ENCODE data around the gene GDI2. TPM values are rescaled to one million over a fixed set of nuclear protein-coding genes. Genes with fewer than 3 reads are reported as not detected.

GDI2 gene
- total and polyA plus RNA-seq, 2 of the 13 experiments (the other 11 are each of a cell fraction or from before 2014, with no cell fraction given): 153 to 477 TPM

DNA sequence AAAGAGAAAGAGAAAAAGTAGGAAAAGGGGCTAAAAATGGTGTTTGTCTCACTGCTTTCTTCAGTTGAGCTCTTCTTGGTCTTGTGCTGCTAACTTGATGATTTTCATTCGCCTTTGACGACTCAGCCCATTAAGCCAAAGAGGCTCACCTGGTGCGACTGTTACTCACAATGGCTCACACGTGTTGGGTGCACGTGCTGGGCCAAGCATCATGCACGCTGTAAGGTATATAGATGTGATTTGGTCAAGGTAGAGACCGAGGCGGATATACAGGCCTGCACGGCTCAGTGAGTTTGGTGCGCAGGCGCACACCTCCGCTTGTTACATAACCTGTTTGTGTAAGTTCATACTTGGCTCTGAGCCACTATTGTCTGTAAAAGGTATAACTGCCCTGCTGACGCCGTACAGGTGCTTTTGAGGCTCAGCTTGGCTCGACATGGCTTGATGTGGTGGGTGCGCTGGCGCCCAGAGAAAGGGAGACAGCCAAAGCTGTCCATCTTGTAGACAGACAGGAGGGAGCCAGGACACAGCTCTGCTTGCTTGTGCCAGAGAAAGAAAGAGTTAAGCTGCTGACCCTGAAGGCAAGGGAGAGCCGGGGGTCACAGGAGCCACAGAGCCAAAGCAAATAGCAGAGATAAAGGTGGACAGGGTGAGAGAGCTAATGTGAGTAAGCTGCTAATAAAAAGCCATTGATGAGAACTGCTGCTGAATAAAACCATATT, 42.9 kb upstream of the GDI2 start (continued):
- no peak for TF ChIP-seq SUZ12 (IDR thresholded peaks at IDR 0.05; ENCODE audit: low read depth, low read length)
- TF ChIP-seq, protein P1, sequence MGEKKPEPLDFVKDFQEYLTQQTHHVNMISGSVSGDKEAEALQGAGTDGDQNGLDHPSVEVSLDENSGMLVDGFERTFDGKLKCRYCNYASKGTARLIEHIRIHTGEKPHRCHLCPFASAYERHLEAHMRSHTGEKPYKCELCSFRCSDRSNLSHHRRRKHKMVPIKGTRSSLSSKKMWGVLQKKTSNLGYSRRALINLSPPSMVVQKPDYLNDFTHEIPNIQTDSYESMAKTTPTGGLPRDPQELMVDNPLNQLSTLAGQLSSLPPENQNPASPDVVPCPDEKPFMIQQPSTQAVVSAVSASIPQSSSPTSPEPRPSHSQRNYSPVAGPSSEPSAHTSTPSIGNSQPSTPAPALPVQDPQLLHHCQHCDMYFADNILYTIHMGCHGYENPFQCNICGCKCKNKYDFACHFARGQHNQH (CRISPR knock-in tag; IDR thresholded peaks at IDR 0.05): no peak
- TF ChIP-seq DR1 (CRISPR knock-in tag; IDR thresholded peaks at IDR 0.05): no peak
- TF ChIP-seq, protein P2, sequence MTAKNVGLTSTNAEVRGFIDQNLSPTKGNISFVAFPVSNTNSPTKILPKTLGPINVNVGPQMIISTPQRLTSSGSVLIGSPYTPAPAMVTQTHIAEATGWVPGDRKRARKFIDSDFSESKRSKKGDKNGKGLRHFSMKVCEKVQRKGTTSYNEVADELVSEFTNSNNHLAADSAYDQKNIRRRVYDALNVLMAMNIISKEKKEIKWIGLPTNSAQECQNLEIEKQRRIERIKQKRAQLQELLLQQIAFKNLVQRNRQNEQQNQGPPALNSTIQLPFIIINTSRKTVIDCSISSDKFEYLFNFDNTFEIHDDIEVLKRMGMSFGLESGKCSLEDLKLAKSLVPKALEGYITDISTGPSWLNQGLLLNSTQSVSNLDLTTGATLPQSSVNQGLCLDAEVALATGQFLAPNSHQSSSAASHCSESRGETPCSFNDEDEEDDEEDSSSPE (CRISPR knock-in tag; IDR thresholded peaks at IDR 0.05): no peak
- TF ChIP-seq ZNF790 (CRISPR knock-in tag; IDR thresholded peaks at IDR 0.05; ENCODE audit: borderline replicate concordance): no peak
- TF ChIP-seq ZFX (CRISPR knock-in tag; IDR thresholded peaks at IDR 0.05; ENCODE audit: low read depth): no peak
- TF ChIP-seq ZBTB42 (CRISPR knock-in tag; IDR thresholded peaks at IDR 0.05): no peak
- no peak for TF ChIP-seq ZNF24 (IDR thresholded peaks at IDR 0.05)
- TF ChIP-seq KDM3A (CRISPR knock-in tag; IDR thresholded peaks at IDR 0.05; ENCODE audit: low read depth): no peak
- peak; percentile 16 for TF ChIP-seq ZNF18 (CRISPR knock-in tag; IDR thresholded peaks at IDR 0.05; ENCODE audit: insufficient replicate concordance)
- TF ChIP-seq ZNF563 (CRISPR knock-in tag; IDR thresholded peaks at IDR 0.05): no peak
- 0 out of 2 replicates have a peak, but pooled peaks have one; percentile 75 for TF ChIP-seq ZBTB33 (CRISPR knock-in tag; IDR thresholded peaks at IDR 0.05)
- no peak for TF ChIP-seq TARDBP (CRISPR knock-in tag; IDR thresholded peaks at IDR 0.05)
- no peak for TF ChIP-seq ZNF235 (CRISPR knock-in tag; IDR thresholded peaks at IDR 0.05; ENCODE audit: borderline replicate concordance)
- no peak for TF ChIP-seq NRL (CRISPR knock-in tag; IDR thresholded peaks at IDR 0.05; ENCODE audit: borderline replicate concordance)
- TF ChIP-seq HMGA1 (CRISPR knock-in tag; conservative IDR thresholded peaks at IDR 0.05): no peak
- 0 out of 2 replicates have a peak, but pooled peaks have one; percentile 33 for TF ChIP-seq ZNF605 (CRISPR knock-in tag; IDR thresholded peaks at IDR 0.05)
- no peak for TF ChIP-seq ZNF709 (CRISPR knock-in tag; IDR thresholded peaks at IDR 0.05)
- TF ChIP-seq BRD4 (CRISPR knock-in tag; IDR thresholded peaks at IDR 0.05): no peak
- no peak for TF ChIP-seq SOX13 (IDR thresholded peaks at IDR 0.05)
- TF ChIP-seq SOX13 (CRISPR knock-in tag; conservative IDR thresholded peaks at IDR 0.05 in 1 of 2, IDR thresholded peaks at IDR 0.05 in 1 of 2): peak in 1 of 2 experiments; percentile 72; a peak in 2 of 4 replicates
- no peak for TF ChIP-seq BCLAF1 (IDR thresholded peaks at IDR 0.05)
